Germinal center (tissue), 1 donor: ENCODE data around the gene CFD.
"Not testable (repeated sequence)": the region's sequence is repeated elsewhere in the genome, so short reads cannot be mapped to it uniquely, and the experiment has no call there.

Source experiments
- DNase-seq: peaks from one replicate; pipeline ENCODE4 v3.0.0; 2012; ENCODE audit warnings: mixed read lengths, low spot score

CFD gene

DNA sequence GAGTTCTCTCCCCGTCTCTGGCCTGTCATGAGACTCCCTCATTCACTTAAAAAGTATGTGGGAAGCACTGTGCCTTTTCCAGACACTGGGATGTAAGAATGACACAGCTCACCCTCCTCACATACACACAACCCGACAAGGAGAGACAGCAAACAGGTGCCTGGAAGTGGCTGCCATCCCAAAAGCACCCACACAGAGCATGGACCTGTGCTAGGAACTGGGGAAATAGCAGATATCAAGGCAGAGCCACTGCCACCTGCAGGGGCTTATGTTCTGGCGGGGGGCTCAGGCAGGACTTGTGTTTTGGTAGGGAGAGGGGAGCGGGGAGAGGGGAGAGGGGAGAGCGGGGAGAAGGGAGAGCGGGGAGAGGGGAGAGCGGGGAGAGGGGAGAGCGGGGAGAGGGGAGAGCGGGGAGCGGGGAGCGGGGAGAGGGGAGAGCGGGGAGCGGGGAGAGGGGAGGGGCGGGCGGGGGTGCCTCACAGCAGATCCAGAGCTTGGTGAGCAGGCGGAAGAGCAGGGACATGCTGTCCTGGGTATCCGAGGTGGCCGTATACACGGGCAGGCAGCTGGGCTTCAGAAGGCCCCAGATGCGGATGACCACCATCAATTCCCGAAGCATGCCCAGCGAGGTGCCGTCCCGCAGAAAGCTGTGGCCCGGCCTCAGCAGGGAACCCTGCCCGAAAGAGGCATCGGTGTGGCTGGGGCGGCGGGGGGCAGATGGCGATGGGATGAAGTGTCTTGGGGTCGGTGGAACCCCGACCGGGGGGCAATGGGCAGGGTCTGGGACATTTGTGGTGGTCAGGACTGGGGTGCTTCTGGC is 12.2 kb downstream of the CFD start:
- DNase-seq = no peak

DNA sequence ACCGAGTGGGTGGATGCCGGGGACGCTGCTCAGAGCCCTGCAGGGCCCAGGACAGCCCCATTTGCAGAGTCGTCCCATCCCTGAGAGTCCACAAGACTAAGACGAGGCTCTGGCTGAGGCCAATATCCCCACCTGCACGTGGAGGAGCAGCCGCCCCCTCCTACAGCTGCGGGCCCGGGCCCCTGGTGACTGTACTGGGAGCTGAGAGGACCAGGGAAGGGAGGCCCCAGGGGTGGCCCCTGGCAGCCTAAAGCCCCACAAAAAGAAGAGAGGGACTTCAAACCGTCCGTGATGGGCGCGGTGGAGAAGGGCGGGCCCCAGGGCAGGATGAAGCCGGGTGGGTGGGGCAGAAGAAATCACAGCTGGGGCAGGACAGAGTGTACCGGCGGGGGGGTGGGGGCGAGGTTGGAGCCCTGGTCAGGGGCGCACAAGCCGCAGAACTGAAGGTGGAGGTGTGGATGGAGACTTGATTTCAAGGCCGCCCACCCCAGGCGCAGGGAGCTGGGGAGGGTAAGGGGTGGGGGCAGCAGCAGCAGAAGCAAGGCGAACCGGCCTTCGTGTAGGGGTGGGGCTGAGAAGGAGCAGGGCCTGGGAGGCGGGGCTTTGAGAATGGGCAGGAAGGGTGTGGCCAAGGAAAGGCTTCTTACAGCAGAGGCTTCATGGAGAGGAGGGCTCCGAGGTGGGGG is 12.9 kb downstream of the CFD start:
- peak; percentile 89 for DNase-seq

DNA sequence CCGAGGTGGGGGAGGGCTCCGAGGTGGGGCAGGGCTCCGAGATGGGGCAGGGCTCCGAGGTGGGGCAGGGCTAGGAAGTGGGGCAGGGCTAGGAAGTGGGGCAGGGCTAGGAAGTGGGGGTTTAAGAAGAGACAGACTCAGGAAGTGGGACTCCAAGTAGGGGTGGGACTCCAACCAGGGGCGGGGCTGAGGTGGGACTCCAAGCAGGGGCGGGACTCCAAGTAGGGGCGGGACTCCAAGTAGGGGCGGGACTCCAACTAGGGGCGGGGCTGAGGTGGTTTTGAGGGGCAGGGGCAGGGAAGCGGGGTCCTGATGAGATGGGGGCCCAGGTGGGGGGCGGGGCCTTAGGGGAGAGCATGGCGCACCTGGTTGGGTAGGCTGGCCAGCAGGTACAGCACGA is 13.6 kb downstream of the CFD start:
- DNase-seq = peak; percentile 88

DNA sequence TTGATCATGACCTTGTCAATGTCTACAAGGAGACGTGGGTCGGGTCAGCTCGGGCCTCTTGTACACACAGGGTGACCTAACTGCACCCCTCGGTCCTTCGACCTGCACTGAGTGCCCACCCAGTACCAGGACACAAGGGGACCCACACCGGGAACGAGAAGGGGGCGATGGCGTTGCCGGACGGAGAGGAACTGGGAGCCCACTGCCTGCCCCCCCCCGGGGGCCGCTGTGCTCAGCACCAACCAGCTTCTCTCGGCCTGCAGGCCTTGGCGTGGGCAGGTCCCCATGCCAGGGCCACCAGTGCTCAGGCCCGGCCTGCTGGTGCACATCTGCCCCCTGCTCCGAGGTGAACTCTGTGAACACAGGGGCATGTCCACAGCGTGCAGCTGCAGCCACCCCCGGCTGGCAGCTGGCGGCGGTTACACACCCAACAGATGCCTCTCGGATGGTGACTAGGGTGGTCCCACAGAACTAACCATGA is 14.1 kb downstream of the CFD start:
- no peak for DNase-seq

DNA sequence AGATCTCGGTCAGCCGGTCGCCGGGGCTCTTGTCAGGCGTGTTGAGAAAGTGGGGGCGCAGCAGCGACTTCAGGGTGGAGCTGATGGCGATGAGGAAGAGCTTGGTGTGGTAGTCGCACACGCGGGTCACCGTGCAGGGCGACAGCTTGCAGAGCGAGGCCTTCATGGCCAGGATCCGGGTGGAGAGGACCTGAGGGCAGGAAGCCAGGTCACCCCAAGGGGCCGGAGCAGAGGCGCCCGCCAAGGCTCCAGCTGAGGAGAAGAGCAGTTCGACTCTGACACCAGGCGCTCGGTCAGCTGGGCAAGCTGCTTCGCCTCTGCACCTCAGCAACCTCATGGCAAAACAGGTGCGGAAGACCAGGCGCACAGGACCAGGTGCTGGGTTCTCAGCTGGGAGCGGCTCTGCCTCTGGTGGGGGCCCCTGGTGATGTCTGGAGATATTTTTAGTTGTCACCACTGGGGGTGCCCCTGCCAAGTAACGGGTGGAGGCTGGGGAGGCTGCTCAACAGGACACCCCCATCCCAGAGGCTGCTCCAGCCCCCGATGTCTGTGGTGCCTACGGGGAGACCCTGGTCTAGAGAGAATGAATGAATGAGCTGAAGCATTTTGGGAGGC is 15.9 kb downstream of the CFD start:
- no peak for DNase-seq

DNA sequence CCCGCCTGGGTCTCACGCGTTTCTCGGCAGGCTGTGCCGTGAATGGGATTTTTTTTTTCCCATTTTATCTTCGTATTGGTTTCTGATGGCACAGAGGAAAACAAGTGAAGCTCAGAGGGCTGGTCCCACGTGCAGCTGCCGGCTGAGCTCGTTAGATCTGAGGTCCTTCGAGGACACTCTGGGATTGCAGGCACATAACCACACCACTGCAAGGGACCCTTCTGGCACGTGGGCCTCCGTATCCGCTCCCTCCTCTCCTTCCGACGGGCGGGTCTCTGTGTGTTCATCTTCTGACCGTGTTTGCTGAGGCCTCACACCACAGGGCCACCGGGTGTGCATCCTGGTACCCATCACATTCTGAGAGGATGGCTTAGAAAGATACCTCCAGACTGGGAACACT is 16.6 kb downstream of the CFD start:
- no peak for DNase-seq

DNA sequence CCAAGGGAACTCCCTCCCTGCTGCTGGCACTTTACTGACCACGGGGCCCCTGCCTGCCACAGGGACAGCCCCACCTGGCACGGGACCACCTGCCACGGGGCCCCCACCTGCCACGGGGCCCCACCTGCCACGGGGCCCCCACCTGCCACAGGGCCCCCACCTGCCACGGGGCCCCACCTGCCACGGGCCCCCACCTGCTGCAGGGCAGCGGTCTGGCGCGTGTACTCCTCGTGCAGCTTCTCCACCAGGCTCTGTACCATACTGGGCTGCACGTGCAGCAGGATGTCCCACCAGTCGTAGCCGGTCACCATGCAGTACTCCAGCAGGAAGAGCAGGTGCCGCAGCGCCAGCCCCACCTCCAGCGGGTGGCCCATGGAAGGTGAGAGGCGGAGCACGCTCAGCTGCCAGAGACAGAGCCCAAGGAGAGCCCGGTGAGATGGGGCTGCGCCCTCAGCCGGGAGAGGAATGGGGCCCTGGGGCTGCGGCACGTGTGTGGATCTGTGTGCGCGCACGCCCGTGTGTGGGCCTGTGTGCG is 17.4 kb downstream of the CFD start:
- DNase-seq = no peak

DNA sequence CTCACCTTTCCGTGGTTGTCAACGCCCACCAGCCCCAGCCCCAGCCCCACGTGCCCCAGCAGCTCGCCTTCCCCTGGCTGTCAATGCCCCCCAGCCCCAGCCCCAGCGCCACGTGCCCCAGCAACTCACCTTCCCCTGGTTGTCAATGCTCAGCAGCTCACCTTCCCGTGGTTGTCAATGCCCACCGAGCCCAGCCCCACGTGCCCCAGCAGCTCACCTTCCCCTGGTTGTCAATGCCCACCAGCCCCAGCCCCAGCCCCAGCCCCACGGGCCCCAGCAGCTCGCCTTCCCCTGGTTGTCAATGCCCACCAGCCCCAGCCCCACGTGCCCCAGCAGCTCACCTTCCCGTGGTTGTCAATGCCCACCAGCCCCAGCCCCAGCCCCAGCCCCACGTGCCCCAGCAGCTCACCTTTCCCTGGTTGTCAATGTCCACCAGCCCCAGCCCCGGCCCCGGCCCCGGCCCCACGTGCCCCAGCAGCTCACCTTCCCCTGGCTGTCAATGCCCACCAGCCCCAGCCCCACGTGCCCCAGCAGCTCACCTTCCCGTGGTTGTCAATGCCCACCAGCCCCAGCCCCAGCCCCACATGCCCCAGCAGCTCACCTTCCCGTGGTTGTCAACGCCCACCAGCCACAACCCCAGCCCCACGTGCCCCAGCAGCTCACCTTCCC is 18.7 kb downstream of the CFD start:
- not testable (repeated sequence) for DNase-seq

DNA sequence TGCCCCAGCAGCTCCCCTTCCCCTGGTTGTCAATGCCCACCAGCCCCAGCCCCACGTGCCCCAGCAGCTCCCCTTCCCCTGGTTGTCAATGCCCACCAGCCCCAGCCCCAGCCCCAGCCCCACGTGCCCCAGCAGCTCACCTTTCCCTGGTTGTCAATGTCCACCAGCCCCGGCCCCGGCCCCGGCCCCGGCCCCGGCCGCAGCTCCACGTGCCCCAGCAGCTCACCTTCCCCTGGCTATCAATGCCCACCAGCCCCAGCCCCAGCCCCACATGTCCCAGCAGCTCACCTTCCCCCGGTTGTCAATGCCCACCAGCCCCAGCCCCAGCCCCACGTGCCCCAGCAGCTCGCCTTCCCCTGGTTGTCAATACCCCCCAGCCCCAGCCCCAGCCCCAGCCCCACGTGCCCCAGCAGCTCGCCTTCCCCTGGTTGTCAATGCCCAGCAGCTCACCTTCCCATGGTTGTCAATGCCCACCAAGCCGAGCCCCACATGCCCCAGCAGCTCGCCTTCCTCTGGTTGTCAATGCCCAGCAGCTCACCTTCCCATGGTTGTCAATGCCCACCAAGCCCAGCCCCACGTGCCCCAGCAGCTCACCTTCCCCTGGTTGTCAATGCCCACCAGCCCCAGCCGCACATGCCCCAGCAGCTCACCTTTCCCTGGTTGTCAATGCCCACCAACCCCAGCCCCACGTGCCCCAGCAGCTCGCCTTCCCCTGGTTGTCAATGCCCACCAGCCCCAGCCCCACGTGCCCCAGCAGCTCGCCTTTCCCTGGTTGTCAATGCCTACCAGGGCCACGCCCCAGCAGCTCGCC is 19.5 kb downstream of the CFD start:
- not testable (repeated sequence) for DNase-seq

DNA sequence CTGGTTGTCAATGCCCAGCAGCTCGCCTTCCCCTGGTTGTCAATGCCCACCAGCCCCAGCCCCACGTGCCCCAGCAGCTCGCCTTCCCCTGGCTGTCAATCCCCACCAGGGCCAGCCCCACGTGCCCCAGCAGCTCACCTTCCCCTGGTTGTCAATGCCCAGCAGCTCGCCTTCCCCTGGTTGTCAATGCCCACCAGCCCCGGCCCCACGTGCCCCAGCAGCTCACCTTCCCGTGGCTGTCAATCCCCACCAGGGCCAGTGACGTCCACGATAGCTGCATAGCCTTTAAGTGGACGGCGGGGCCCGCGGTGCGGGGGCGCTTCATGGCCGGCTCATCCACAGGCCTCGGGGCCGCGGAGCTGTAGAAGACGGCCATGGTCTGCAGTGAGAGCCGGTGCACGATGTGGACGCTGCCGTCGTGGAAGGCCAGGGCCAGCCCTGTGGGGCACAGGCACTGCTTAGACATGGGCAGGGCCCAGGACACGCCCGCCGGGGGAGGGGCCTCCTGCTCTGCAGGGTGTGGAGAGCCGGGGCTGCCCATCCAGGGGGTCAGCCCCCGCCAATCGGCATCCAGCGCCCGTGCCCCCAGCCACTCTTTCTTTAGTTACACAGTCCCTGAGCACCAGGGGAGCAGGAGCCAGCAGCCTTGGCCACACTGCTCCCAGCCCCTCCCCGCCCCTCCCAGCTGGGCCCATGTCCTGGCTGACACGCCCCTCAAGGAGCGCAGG is 20.4 kb downstream of the CFD start:
- no peak for DNase-seq

DNA sequence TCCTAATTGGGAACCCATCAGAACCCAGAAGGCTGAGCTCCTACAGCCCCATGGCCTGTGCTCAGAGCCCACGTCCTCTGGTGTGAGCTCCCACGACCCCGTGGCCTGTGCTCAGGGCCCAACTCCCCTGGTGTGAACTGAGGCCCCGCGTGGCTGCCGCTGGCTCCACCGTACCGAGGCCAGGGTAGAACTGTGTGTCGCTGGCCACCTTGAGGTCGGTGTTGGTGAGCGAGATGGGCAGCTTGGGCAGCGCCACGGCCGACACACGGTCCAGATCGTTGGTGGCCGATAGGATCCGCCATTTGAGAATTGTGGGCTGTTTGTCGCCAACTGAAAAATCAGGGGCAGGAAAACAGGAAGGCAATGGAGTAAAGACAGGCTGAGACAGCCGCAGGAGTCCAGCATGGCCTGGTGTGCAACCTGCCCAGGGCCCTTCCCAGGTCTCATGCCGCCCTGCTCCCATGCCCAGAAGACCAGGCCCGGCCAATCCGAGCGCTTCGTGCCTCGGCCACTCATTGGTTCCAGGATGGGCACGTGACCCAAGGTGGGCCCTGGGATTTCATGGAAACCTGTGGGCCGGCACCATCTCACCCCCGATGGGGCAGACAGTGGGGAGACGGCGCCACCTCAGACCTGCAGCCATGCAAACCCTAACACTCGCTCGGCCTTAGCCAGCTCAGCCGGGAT is 22.1 kb downstream of the CFD start:
- no peak for DNase-seq

DNA sequence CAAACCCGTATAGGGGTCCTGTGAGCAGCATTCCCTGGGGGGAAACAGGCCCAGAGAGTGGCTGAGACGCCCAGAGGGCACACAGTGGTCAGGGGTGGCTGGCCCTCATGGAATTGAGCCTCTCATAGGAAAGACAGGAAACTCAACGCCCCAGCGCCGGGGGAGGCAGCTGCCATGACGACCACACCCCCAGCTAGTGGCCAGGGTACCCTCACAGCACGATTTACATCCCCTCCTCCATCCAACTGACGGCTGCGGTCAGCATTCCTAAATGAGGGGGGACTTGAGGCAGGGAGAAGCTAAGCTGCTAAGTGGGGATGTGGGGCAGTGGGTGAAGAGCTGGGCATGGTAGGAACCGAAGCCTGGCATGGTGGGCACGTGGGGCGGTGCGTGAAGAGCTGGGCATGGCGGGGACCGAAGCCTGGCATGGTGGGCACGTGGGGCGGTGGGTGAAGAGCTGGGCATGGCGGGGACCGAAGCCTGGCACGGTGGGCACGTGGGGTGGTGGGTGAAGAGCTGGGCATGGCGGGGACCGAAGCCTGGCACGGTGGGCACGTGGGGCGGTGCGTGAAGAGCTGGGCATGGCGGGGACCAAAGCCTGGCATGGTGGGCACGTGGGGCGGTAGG is 23.5 kb downstream of the CFD start:
- DNase-seq = no peak

DNA sequence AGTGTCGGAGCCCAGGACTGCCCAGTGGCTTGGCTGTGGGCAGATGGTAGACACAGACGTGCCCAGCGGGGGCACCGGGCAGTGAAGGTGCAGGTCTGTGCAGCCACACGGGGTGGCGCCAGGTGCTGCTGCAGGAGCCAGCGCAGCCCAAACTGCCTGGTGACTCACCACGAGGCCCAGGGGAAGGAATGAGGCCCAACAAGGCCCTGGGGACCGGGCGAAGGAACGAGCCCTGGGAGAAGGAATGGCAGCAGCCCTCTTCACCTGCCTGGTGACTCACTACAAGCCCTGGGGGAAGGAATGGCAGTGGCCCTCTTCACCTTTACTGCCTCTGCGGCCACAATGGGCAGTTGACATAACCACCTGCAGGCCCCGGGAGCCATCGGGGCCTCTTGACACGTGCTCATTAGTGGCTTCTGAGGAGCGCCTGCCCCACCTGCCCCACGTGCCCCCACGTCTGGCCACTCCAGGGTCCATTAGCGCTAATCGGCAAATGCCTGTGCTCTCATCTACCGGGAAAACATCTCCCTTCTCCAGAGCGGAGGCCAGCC is 24.3 kb downstream of the CFD start:
- DNase-seq = no peak

DNA sequence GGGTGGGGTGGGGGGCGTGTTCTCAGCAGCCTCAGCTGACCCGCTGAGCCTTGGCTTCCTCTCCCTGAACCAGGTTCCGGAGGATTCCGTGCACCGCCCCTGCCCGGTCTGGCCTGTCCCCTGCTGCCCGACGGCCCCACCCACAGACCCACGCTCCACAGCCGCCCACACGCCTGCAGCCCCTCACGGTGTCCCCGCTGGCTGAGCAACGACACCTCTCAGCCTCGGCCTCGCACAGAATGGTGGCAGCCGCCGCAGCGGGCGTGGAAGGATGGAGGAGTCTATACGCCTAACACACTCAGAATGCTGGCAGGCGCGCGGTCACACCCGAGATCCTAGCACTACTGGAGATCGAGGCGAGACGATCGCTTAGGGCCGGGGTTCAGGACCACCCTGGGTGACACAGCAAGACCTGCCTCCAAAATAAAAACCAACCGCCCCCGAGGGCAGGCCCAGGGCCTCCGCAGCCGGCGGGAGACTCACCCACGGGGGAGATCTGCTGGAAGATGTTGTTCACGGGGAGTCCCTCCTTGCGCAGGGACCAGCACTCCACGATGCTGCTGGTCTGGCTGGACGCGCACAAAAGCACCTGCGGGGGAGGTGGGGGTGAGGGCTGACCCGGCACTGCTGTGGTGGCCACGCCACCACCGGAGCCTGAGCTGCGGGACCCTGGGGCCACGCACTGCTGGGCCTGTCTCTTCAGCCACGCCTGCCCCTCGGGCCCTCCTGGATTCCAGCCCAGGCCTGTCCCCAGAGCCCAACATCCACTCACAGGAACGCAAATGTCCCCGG is 25.2 kb downstream of the CFD start:
- DNase-seq = no peak

DNA sequence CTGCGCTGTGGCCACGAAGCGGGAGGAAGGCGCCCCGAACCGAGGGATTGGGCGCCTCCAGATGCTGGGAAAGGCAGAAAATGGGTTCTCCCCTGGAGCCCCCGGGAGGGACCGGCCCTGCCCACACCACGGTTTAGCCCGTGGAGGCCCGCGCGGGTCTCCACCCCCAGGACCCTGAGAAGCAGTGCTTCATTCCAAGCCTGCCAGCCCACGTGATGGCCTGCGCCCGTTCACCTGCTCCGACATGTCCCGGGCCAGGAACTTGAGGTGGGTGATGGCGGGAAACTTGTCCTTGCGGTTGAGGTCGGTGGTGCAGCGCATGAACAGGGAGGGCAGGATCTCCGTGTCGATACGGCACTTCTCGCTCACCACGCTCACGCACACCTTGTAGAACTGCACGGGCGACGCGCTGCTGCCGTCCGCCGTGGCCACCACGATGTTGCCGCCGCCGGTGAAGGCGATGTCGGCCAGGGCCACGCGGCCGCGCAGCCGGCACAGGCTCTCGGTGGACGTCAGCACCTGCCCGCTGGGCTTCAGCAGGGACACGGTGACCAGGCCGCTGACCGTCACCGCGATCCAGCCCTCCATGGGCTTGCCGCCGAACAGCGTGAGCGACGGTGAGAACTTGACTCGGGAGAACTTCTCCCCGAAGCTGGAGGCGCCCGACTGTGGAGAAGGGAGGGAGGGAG is 26.2 kb downstream of the CFD start:
- DNase-seq = no peak

DNA sequence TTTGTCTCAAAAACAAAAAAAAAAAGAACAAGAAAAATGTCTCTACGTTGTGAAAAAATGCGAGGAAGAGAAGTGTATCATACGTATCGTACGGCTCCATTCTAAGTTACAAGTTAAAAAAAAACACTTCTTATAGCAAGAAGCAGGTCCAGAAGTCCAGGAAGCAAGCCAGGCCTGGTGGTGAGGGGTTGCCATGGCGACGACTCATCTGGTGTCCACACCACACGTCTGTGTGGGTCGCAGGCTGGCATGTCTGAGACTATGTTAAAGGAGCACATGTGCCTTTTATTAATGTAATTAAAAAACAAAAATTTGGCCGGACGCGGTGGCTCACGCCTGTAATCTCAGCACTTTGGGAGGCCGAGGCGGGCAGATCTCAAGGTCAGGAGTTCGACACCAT is 27.6 kb downstream of the CFD start:
- DNase-seq = no peak

DNA sequence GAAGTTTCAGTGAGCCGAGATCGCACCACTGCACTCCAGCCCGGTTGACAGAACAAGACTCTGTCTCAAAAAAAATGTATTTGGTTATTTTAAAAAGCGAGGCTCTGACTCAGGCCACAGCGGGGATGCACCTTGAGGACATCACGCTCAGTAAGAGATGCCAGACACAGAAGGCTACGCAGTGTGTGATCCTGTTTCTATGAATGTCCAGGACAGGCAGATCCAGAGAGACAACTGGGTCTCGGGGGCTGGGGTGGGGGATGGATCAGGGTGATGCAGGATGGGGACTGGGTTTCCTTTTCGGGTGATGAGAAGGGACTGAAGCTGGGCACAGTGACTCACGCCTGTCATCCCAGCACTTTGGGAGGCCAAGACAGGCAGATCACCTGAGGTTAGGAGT is 28.1 kb downstream of the CFD start:
- DNase-seq = no peak
